H1 (cell line): ENCODE measurements around the gene RAB8B.

Experiments used
- CHD1 ChIP-seq: IDR thresholded peaks from 2 replicates; pipeline ENCODE4 v1.6.1; 2012; ENCODE audit warnings: low read depth, low read length, improper control_type of control experiment
- CTCF ChIP-seq, 3 experiments: IDR thresholded peaks; 1 replicate in 2 of 3; 2 replicates in 1 of 3; pipeline versions ENCODE4 v1.5.1 to v1.6.1; 2011; ENCODE audit warnings: low read length in 3 of 3, mild to moderate bottlenecking in 3 of 3, inconsistent platforms in 2 of 3, low read depth in 1 of 3, moderate library complexity in 1 of 3; ENCODE audit not compliant: insufficient read depth in 1 of 3; ENCODE audit errors: control extremely low read depth in 1 of 3
- EP300 ChIP-seq, 2 experiments: IDR thresholded peaks; 1 replicate in 1 of 2; 2 replicates in 1 of 2; pipeline ENCODE4 v1.6.1; 2011 to 2012; ENCODE audit warnings: low read depth in 2 of 2, low read length in 2 of 2, mild to moderate bottlenecking in 2 of 2, borderline replicate concordance in 1 of 2, inconsistent platforms in 1 of 2, moderate library complexity in 1 of 2
- GABPA ChIP-seq: IDR thresholded peaks from 2 replicates; pipeline ENCODE4 v1.6.1; 2011; ENCODE audit warnings: mild to moderate bottlenecking, low read length, moderate library complexity, borderline replicate concordance; ENCODE audit not compliant: insufficient read depth
- JUND ChIP-seq: IDR thresholded peaks from 2 replicates; pipeline ENCODE4 v1.6.1; 2011; ENCODE audit warnings: mild to moderate bottlenecking, improper control_type of control experiment, low read length
- NRF1 ChIP-seq: IDR thresholded peaks from 2 replicates; pipeline ENCODE4 v1.6.1; 2011; ENCODE audit warnings: mild to moderate bottlenecking, low read depth, low read length, improper control_type of control experiment
- POLR2A ChIP-seq, 2 experiments: IDR thresholded peaks; 1 replicate in 1 of 2; 2 replicates in 1 of 2; pipeline ENCODE4 v1.6.1; 2011; ENCODE audit warnings: low read depth in 2 of 2, low read length in 2 of 2, mild to moderate bottlenecking in 2 of 2; ENCODE audit errors: control extremely low read depth in 1 of 2
- SP1 ChIP-seq: IDR thresholded peaks from 2 replicates; pipeline ENCODE4 v1.6.1; 2011; ENCODE audit warnings: low read depth, low read length
- SRF ChIP-seq: IDR thresholded peaks from 2 replicates; pipeline ENCODE4 v1.6.1; 2011; ENCODE audit warnings: mild to moderate bottlenecking, low read depth, low read length, moderate library complexity
- TAF1 ChIP-seq: IDR thresholded peaks from 2 replicates; pipeline ENCODE4 v1.6.1; 2011; ENCODE audit warnings: mild to moderate bottlenecking, low read depth, low read length

GRCh38 chr15:63294359-63294758 is 105.0 kb downstream of the RAB8B start:
- TF ChIP-seq NRF1: no peak
- TF ChIP-seq SP1: no peak
- no peak for TF ChIP-seq CTCF (IDR thresholded peaks at IDR 0.05; ENCODE audit: control extremely low read depth in 1 of 3, insufficient read depth in 1 of 3, low read depth in 1 of 3, low read length in 3 of 3)
- no peak for TF ChIP-seq JUND
- no peak for TF ChIP-seq SRF
- no peak for TF ChIP-seq GABPA
- TF ChIP-seq EP300 (IDR thresholded peaks at IDR 0.05; ENCODE audit: borderline replicate concordance in 1 of 2, low read depth in 2 of 2, low read length in 2 of 2): no peak
- no peak for TF ChIP-seq CHD1
- TF ChIP-seq TAF1: no peak
- no peak for TF ChIP-seq POLR2A (IDR thresholded peaks at IDR 0.05; ENCODE audit: control extremely low read depth in 1 of 2, low read depth in 2 of 2, low read length in 2 of 2)
